H1 (cell line): ENCODE data around the gene SERPINE3. TPM values are rescaled to one million over a fixed set of nuclear protein-coding genes. Genes with fewer than 3 reads are reported as not detected.

Experiments
- ASH2L ChIP-seq: fragments of 200-600, 300-600 bp; sonication (generic); IDR thresholded peaks from one replicate; pipeline ENCODE4 v1.7.1; 2017; ENCODE audit warnings: low read length
- BRCA1 ChIP-seq: IDR thresholded peaks from 2 replicates; pipeline ENCODE4 v1.6.1; 2012; ENCODE audit warnings: low read depth, low read length, improper control_type of control experiment
- EGR1 ChIP-seq: IDR thresholded peaks from 2 replicates; pipeline ENCODE4 v1.6.1; 2011; ENCODE audit warnings: low read depth, low read length, borderline replicate concordance
- KDM4A ChIP-seq: IDR thresholded peaks from one replicate; pipeline ENCODE4 v1.7.1; 2012; ENCODE audit warnings: low read depth, mild to moderate bottlenecking, moderate library complexity, low read length, inconsistent platforms; ENCODE audit not compliant: severe bottlenecking
- SRF ChIP-seq: IDR thresholded peaks from 2 replicates; pipeline ENCODE4 v1.6.1; 2011; ENCODE audit warnings: mild to moderate bottlenecking, low read depth, low read length, moderate library complexity
- TBP ChIP-seq: IDR thresholded peaks from 2 replicates; pipeline ENCODE4 v1.6.1; 2011; ENCODE audit warnings: low read depth, low read length, improper control_type of control experiment
- TCF12 ChIP-seq: IDR thresholded peaks from 2 replicates; pipeline ENCODE4 v1.6.1; 2011; ENCODE audit warnings: low read depth, mild to moderate bottlenecking, low read length
- polyA plus RNA-seq, 7 experiments: library from polyadenylated mRNA; depleted of rRNA in 3 of 7; stranded (reverse) in 5 of 7; unstranded in 2 of 7; fragments of >200 nt in 5 of 7; fragments of 200-250 nt in 2 of 7; gene quantifications; 1 replicate in 5 of 7; 2 replicates in 1 of 7; 4 replicates in 1 of 7; pipeline versions ENCODE4 v1.2.1 to v1.2.3, GENCODE V29; 2011 to 2013; ENCODE audit warnings: missing spikeins in 2 of 7, mixed read lengths in 2 of 7
- total RNA-seq: library from RNA; stranded (reverse); fragmentation: NEBNext Ultra II Directional; extraction: Animal tissue kit (Norgen Biotek cat#: 25700); gene quantifications from 2 replicates; pipeline ENCODE4 v1.2.1, GENCODE V29; 2021
- TF ChIP-seq, protein P1 (sequence below): fragments of 300-600 bp; sonication (generic); IDR thresholded peaks from 2 replicates; pipeline ENCODE4 v1.7.1; 2012; ENCODE audit warnings: low read length, moderate library complexity, mild to moderate bottlenecking, inconsistent platforms; ENCODE audit not compliant: insufficient replicate concordance
- TF ChIP-seq, protein P2 (sequence below): IDR thresholded peaks from 2 replicates; pipeline ENCODE4 v1.6.1; 2012; ENCODE audit warnings: inconsistent platforms

SERPINE3 gene
- total and polyA plus RNA-seq, 2 of the 8 experiments (the other 6 are each of a cell fraction or from before 2014, with no cell fraction given): 0.34 to 1.0 TPM

DNA sequence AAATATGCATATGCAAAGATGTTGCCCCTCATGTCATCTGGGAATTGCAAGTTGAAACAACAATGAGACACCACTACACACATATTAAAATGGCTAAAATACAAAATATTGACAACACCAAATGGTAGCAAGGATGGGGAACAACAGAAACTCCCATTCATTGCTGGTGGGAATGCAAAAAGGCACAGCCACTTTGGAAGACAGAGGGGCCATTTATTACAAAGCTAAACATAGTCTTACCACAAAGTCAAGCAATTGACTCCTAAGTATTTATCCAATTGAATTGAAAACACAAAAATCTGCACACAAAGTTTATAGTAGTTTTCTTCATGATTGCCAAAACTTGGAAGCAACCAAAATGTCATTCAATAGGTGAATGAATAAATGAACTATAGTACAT, 6.1 kb upstream of the SERPINE3 start (continued):
- TF ChIP-seq, protein P1, sequence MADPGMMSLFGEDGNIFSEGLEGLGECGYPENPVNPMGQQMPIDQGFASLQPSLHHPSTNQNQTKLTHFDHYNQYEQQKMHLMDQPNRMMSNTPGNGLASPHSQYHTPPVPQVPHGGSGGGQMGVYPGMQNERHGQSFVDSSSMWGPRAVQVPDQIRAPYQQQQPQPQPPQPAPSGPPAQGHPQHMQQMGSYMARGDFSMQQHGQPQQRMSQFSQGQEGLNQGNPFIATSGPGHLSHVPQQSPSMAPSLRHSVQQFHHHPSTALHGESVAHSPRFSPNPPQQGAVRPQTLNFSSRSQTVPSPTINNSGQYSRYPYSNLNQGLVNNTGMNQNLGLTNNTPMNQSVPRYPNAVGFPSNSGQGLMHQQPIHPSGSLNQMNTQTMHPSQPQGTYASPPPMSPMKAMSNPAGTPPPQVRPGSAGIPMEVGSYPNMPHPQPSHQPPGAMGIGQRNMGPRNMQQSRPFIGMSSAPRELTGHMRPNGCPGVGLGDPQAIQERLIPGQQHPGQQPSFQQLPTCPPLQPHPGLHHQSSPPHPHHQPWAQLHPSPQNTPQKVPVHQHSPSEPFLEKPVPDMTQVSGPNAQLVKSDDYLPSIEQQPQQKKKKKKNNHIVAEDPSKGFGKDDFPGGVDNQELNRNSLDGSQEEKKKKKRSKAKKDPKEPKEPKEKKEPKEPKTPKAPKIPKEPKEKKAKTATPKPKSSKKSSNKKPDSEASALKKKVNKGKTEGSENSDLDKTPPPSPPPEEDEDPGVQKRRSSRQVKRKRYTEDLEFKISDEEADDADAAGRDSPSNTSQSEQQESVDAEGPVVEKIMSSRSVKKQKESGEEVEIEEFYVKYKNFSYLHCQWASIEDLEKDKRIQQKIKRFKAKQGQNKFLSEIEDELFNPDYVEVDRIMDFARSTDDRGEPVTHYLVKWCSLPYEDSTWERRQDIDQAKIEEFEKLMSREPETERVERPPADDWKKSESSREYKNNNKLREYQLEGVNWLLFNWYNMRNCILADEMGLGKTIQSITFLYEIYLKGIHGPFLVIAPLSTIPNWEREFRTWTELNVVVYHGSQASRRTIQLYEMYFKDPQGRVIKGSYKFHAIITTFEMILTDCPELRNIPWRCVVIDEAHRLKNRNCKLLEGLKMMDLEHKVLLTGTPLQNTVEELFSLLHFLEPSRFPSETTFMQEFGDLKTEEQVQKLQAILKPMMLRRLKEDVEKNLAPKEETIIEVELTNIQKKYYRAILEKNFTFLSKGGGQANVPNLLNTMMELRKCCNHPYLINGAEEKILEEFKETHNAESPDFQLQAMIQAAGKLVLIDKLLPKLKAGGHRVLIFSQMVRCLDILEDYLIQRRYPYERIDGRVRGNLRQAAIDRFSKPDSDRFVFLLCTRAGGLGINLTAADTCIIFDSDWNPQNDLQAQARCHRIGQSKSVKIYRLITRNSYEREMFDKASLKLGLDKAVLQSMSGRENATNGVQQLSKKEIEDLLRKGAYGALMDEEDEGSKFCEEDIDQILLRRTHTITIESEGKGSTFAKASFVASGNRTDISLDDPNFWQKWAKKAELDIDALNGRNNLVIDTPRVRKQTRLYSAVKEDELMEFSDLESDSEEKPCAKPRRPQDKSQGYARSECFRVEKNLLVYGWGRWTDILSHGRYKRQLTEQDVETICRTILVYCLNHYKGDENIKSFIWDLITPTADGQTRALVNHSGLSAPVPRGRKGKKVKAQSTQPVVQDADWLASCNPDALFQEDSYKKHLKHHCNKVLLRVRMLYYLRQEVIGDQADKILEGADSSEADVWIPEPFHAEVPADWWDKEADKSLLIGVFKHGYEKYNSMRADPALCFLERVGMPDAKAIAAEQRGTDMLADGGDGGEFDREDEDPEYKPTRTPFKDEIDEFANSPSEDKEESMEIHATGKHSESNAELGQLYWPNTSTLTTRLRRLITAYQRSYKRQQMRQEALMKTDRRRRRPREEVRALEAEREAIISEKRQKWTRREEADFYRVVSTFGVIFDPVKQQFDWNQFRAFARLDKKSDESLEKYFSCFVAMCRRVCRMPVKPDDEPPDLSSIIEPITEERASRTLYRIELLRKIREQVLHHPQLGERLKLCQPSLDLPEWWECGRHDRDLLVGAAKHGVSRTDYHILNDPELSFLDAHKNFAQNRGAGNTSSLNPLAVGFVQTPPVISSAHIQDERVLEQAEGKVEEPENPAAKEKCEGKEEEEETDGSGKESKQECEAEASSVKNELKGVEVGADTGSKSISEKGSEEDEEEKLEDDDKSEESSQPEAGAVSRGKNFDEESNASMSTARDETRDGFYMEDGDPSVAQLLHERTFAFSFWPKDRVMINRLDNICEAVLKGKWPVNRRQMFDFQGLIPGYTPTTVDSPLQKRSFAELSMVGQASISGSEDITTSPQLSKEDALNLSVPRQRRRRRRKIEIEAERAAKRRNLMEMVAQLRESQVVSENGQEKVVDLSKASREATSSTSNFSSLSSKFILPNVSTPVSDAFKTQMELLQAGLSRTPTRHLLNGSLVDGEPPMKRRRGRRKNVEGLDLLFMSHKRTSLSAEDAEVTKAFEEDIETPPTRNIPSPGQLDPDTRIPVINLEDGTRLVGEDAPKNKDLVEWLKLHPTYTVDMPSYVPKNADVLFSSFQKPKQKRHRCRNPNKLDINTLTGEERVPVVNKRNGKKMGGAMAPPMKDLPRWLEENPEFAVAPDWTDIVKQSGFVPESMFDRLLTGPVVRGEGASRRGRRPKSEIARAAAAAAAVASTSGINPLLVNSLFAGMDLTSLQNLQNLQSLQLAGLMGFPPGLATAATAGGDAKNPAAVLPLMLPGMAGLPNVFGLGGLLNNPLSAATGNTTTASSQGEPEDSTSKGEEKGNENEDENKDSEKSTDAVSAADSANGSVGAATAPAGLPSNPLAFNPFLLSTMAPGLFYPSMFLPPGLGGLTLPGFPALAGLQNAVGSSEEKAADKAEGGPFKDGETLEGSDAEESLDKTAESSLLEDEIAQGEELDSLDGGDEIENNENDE: no peak
- no peak for TF ChIP-seq SRF
- no peak for TF ChIP-seq TBP
- TF ChIP-seq, protein P2, sequence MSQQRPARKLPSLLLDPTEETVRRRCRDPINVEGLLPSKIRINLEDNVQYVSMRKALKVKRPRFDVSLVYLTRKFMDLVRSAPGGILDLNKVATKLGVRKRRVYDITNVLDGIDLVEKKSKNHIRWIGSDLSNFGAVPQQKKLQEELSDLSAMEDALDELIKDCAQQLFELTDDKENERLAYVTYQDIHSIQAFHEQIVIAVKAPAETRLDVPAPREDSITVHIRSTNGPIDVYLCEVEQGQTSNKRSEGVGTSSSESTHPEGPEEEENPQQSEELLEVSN: no peak
- no peak for TF ChIP-seq EGR1
- no peak for TF ChIP-seq ASH2L
- TF ChIP-seq BRCA1: no peak
- no peak for TF ChIP-seq KDM4A
- no peak for TF ChIP-seq TCF12
